Fibroblast of villous mesenchyme (primary cell): ENCODE results near the gene CCDC120. TPM values are rescaled to one million over a fixed set of nuclear protein-coding genes. Genes with fewer than 3 reads are reported as not detected.

ENCODE experiments used
- DNase-seq: peaks from one replicate; pipeline ENCODE4 v3.0.0-alpha.2; 2010; ENCODE audit warnings: low read depth
- H3K4me3 ChIP-seq: 2 replicates; pipeline ENCODE4 v1.5.1; 2011; ENCODE audit warnings: low read depth, mild to moderate bottlenecking, low read length
- CTCF ChIP-seq: IDR thresholded peaks from 2 replicates; pipeline ENCODE4 v1.5.1; 2012; ENCODE audit warnings: low read depth, mild to moderate bottlenecking, low read length; ENCODE audit not compliant: insufficient read depth
- small RNA-seq: library from RNA; depleted of rRNA; stranded (forward); fragments of <200 nt; gene quantifications from one replicate; pipeline ENCODE3, GENCODE V24; 2012
- total RNA-seq: library from RNA; depleted of rRNA; stranded (reverse); fragments of >200 nt; gene quantifications from 2 replicates; pipeline ENCODE4 v1.2.3, GENCODE V29; 2012

The CCDC120 gene
- total RNA-seq, 1 donor = 0.86 TPM

- H3K4me3 ChIP-seq = no peak overlapping the region
- no peak for DNase-seq
- TF ChIP-seq CTCF = no peak
Observed at GRCh38 chrX:49110417-49110816, 51.6 kb downstream of the CCDC120 start.

- TF ChIP-seq CTCF = no peak
- H3K4me3 ChIP-seq = no peak overlapping the region
- DNase-seq = no peak
Observed at GRCh38 chrX:49111791-49112190, 53.0 kb downstream of the CCDC120 start.

- H3K4me3 ChIP-seq = no peak overlapping the region
- TF ChIP-seq CTCF = no peak
- DNase-seq = no peak
Observed at GRCh38 chrX:49116076-49116475, 57.3 kb downstream of the CCDC120 start.

- DNase-seq = no peak
- no peak for TF ChIP-seq CTCF
- no peak overlapping the region for H3K4me3 ChIP-seq
Observed at GRCh38 chrX:49116716-49117115, 57.9 kb downstream of the CCDC120 start.

- TF ChIP-seq CTCF = no peak
- DNase-seq = no peak
- no peak overlapping the region for H3K4me3 ChIP-seq
Observed at GRCh38 chrX:49117581-49117980, 58.8 kb downstream of the CCDC120 start.

Small RNAs within 50 kb of the gene (small RNA-seq; reads per million reads assigned to genes)
- not detected for gene RNU4-52P

Other genes starting within 250 kb of the CCDC120 start
- gene ERAS, start 232.5 kb upstream of the CCDC120 start, total RNA-seq = not detected in 2 replicates
- gene PCSK1N, start 223.4 kb upstream of the CCDC120 start, total RNA-seq = 0.32 TPM in 1 of 2 replicates, not detected in the other
- 39.3 and 47.7 TPM in 2 replicates for gene TIMM17B, start 161.2 kb upstream of the CCDC120 start, total RNA-seq
- 27.2 and 38.3 TPM in 2 replicates for gene PQBP1, start 161.1 kb upstream of the CCDC120 start, total RNA-seq
- gene SLC35A2, start 147.4 kb upstream of the CCDC120 start, total RNA-seq = 17.1 and 25.5 TPM in 2 replicates
- 4.5 and 12.5 TPM in 2 replicates for gene PIM2, start 140.0 kb upstream of the CCDC120 start, total RNA-seq
- gene OTUD5, start 101.4 kb upstream of the CCDC120 start, total RNA-seq = 24.2 and 28.5 TPM in 2 replicates
- 0.32 and 2.6 TPM in 2 replicates for gene KCND1, start 87.2 kb upstream of the CCDC120 start, total RNA-seq
- 14.2 and 14.5 TPM in 2 replicates for gene GRIPAP1, start 56.7 kb upstream of the CCDC120 start, total RNA-seq
- gene TFE3, start 15.6 kb upstream of the CCDC120 start, total RNA-seq = 37.1 and 45.1 TPM in 2 replicates
- 12.6 and 15.1 TPM in 2 replicates for gene PRAF2, start 15.0 kb downstream of the CCDC120 start, total RNA-seq
- 46.6 and 56.0 TPM in 2 replicates for gene WDR45, start 20.9 kb downstream of the CCDC120 start, total RNA-seq
- gene GPKOW, start 64.7 kb downstream of the CCDC120 start, total RNA-seq = 13.0 and 15.5 TPM in 2 replicates
- gene MAGIX, start 103.8 kb downstream of the CCDC120 start, total RNA-seq = 1.9 and 2.2 TPM in 2 replicates
- 19.0 and 29.6 TPM in 2 replicates for gene PLP2, start 112.9 kb downstream of the CCDC120 start, total RNA-seq
- gene PRICKLE3, start 127.4 kb downstream of the CCDC120 start, total RNA-seq = 5.2 TPM in 2 replicates
- under 0.01 TPM in 1 of 2 replicates, not detected in the other for gene SYP, start 141.2 kb downstream of the CCDC120 start, total RNA-seq
- gene CACNA1F, start 174.3 kb downstream of the CCDC120 start, total RNA-seq = not detected in 2 replicates
- 8.6 and 11.3 TPM in 2 replicates for gene CCDC22, start 176.5 kb downstream of the CCDC120 start, total RNA-seq
- gene FOXP3, start 205.7 kb downstream of the CCDC120 start, total RNA-seq = under 0.01 TPM in 1 of 2 replicates, not detected in the other
- 5.2 and 5.6 TPM in 2 replicates for gene PPP1R3F, start 210.8 kb downstream of the CCDC120 start, total RNA-seq
- not detected in 2 replicates for gene GAGE10, start 244.6 kb downstream of the CCDC120 start, total RNA-seq